ENCODE results near the gene PVR. TPM values are rescaled to one million over a fixed set of nuclear protein-coding genes. Genes with fewer than 3 reads are reported as not detected.

Gene PVR
- total and polyA plus RNA-seq, 9 of the 15 experiments (the other 6 are each of a cell fraction or from before 2014, with no cell fraction given): 0.89 to 14.5 (median 9.8) TPM

DNA sequence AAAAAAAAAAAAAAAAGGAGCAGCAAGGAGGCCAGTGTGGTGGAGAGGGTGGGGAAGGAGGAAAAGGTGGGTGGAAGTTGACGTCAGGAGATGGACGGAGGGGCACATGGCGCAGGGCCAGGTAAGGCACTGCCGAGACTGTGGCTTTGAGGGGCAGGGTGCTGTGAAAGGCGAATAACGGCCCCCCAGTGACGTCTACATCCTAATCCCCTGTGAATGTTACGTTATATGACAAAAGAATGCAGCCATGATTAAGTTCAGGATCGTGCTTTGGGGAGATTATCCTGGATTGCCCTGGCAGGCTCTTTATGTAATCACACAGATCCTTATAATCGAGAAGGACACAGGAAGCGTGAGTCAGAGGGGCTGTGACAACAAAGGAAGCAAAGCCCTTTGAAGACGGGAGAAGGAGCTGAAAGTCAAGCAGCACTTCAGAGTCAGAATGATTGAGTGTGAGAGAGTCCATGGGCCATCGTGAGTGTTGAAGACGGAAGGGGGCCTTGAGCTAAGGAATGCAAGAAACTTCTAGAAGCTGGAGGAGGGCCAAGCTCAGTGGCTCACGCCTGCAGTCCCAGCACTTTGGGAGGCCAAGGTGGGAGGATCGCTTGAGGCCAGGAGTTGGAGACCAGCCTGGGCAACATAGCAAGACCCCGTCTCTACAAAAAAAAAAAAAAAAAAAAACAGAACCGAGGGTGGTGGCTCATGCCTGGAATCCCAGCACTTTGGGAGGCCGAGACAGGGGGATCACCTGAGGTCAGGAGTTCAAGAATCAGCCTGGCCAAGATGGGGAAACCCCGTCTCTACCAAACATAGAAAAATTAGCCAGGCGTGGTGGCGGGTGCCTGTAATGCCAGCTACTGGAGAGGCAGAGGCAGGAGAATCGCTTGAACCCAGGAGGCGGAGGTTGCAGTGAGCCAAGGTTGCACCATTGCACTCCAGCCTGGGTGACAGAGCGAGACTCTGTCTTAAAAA is 41.5 kb downstream of the PVR start:
- FAIRE-seq: peak; percentile 44
- POLR2A ChIA-PET: interaction anchor here (0.6 kb wide), 1 partner anchor 120 kb away, joined by 3 read pairs; no protein-coding TSS in a partner anchor
- H3K9me1 ChIP-seq (ENCODE audit: control insufficient read depth, insufficient read depth, low read length): no peaks in the 10 kb centered on the region
- no peak for TF ChIP-seq NCOA6 (IDR thresholded peaks at IDR 0.05)
- no peak for TF ChIP-seq ZNF274 (IDR thresholded peaks at IDR 0.05; ENCODE audit: borderline replicate concordance, low read depth, low read length)
- peak; percentile 71; the same call in 1 of the 2 replicates for TF ChIP-seq EGR1 (conservative IDR thresholded peaks at IDR 0.05)
- TF ChIP-seq, protein P1, sequence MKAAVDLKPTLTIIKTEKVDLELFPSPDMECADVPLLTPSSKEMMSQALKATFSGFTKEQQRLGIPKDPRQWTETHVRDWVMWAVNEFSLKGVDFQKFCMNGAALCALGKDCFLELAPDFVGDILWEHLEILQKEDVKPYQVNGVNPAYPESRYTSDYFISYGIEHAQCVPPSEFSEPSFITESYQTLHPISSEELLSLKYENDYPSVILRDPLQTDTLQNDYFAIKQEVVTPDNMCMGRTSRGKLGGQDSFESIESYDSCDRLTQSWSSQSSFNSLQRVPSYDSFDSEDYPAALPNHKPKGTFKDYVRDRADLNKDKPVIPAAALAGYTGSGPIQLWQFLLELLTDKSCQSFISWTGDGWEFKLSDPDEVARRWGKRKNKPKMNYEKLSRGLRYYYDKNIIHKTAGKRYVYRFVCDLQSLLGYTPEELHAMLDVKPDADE (conservative IDR thresholded peaks at IDR 0.05; ENCODE audit: control insufficient read depth, low read depth, low read length): no peak
- TF ChIP-seq FOXK2 (conservative IDR thresholded peaks at IDR 0.05 in 1 of 2, IDR thresholded peaks at IDR 0.05 in 1 of 2; ENCODE audit: low read depth in 2 of 2): peak in 1 of 2 experiments; percentile 44; a peak in 1 of 4 replicates
- TF ChIP-seq RFX7 (CRISPR knock-in tag; IDR thresholded peaks at IDR 0.05): no peak
- TF ChIP-seq MYC (IDR thresholded peaks at IDR 0.05; ENCODE audit: low read depth, low read length): no peak
- no peak for TF ChIP-seq MYC (CRISPR knock-in tag; IDR thresholded peaks at IDR 0.05; ENCODE audit: borderline replicate concordance, low read depth)
- TF ChIP-seq ZNF212 (CRISPR knock-in tag; IDR thresholded peaks at IDR 0.05): no peak
- TF ChIP-seq, protein P2, sequence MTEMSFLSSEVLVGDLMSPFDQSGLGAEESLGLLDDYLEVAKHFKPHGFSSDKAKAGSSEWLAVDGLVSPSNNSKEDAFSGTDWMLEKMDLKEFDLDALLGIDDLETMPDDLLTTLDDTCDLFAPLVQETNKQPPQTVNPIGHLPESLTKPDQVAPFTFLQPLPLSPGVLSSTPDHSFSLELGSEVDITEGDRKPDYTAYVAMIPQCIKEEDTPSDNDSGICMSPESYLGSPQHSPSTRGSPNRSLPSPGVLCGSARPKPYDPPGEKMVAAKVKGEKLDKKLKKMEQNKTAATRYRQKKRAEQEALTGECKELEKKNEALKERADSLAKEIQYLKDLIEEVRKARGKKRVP (CRISPR knock-in tag; IDR thresholded peaks at IDR 0.05): no peak
- no peak for TF ChIP-seq ZNF253 (CRISPR knock-in tag; conservative IDR thresholded peaks at IDR 0.05)
- TF ChIP-seq SIRT6 (IDR thresholded peaks at IDR 0.05; ENCODE audit: low read depth, low read length): no peak
- TF ChIP-seq ZNF589 (CRISPR knock-in tag; IDR thresholded peaks at IDR 0.05; ENCODE audit: low read depth): no peak
- no peak for TF ChIP-seq PHB (CRISPR knock-in tag; IDR thresholded peaks at IDR 0.05)
- peak; percentile 69 for TF ChIP-seq CREM (IDR thresholded peaks at IDR 0.05; ENCODE audit: low read depth)
- peak; percentile 79 for TF ChIP-seq MEIS2 (IDR thresholded peaks at IDR 0.05; ENCODE audit: partially characterized antibody)
- TF ChIP-seq ZNF282 (CRISPR knock-in tag; IDR thresholded peaks at IDR 0.05): no peak
- no peak for TF ChIP-seq ZNF263 (CRISPR knock-in tag; IDR thresholded peaks at IDR 0.05; ENCODE audit: borderline replicate concordance)

More for the DNA sequence above, 41.5 kb downstream of the PVR start:
- BruUV-seq (replicated peaks): no TSS peak
- H3K36me3 ChIP-seq (ENCODE audit: control insufficient read depth, insufficient read depth, low read length): no peaks in the 10 kb centered on the region
- peak overlapping the region; percentile 56 for H3K4me2 ChIP-seq (ENCODE audit: insufficient read depth, low read length)
- WGBS (ENCODE audit: insufficient coverage, low coverage, missing lambda C conversion rate): 36% methylated on average over 19 of the region's 25 CpGs
- CTCF ChIA-PET (ENCODE audit: low intra/inter-chr PET ratio): no interaction called here
- ATAC-seq (peak; percentile 31), DNase-seq (ENCODE audit: extremely low read depth in 1 of 4, low spot score in 3 of 4) (peak; percentile 24 to 68 (median 36))
- peak overlapping the region in 1 of 2 experiments; percentile 68; a peak in 1 of 4 replicates for H3K9ac ChIP-seq (ENCODE audit: insufficient read depth in 1 of 2, low read depth in 2 of 2, low read length in 2 of 2)
- no peak overlapping the region for H3K4me3 ChIP-seq
- H2AFZ ChIP-seq (ENCODE audit: low read depth, low read length): peak overlapping the region; percentile 87
- in situ Hi-C loops (cut with MboI) (no loop called here), intact Hi-C loops (cut with micrococcal nuclease) (loop anchor here (10.0 kb wide), 1 partner anchor 110 kb away; no protein-coding TSS in a partner anchor)
- no peaks in the 10 kb centered on the region for H3K79me2 ChIP-seq (ENCODE audit: control insufficient read depth, insufficient read depth, low read length)
- peak overlapping the region; percentile 35; the same call in 2 of the 3 replicates for H3K27ac ChIP-seq (ENCODE audit: extremely low read depth, low read depth, low read length)
- no peaks in the 10 kb centered on the region for H3K9me3 ChIP-seq (replicated peaks; ENCODE audit: control insufficient read depth, insufficient read depth, low read depth, low read length)
- H3K4me1 ChIP-seq (replicated peaks in 1 of 2; ENCODE audit: control insufficient read depth in 2 of 2, insufficient read depth in 2 of 2, low read length in 2 of 2): peaks cover 6 to 23% of the 10 kb centered on the region in 2 experiments
- no peaks in the 10 kb centered on the region; the same call in 1 of the 2 replicates for H4K20me1 ChIP-seq (replicated peaks; ENCODE audit: control insufficient read depth, insufficient read depth, low read length)
- H3K27me3 ChIP-seq (ENCODE audit: control insufficient read depth in 2 of 2, insufficient read depth in 2 of 2, low read length in 2 of 2): no peaks in the 10 kb centered on the region
